DND-41 (cell line): ENCODE measurements around the gene MAPK1.

Source experiments
- CTCF ChIP-seq: IDR thresholded peaks from 2 replicates; pipeline ENCODE4 v1.5.1; 2012; ENCODE audit warnings: borderline replicate concordance, low read length, moderate library complexity, mild to moderate bottlenecking; ENCODE audit not compliant: poor library complexity, severe bottlenecking; ENCODE audit errors: extremely low read depth
- EZH2 ChIP-seq: IDR thresholded peaks from 3 replicates; pipeline ENCODE4 v1.6.1; 2012; ENCODE audit warnings: borderline replicate concordance, low read depth, mild to moderate bottlenecking, moderate library complexity, low read length, inconsistent platforms; ENCODE audit not compliant: severe bottlenecking

- TF ChIP-seq CTCF (no peak), EZH2 (no peak)
Observed at GRCh38 chr22:21771631-21771976, 95.8 kb downstream of the MAPK1 start.
